Astrocyte of the cerebellum (primary cell): Measurements from ENCODE around the gene PARVA.

Experiments
- DNase-seq: peaks from one replicate; pipeline ENCODE4 v3.0.0-alpha.2; 2011; ENCODE audit warnings: low read depth
- H3K4me3 ChIP-seq: 2 replicates; pipeline ENCODE4 v1.5.1; 2011; ENCODE audit warnings: mild to moderate bottlenecking, low read depth, low read length, moderate library complexity
- in situ Hi-C: cut with HindIII; loops from 2 replicates; pipeline ENCODE4 v1.10.0; 2017; ENCODE audit warnings: low sequenced_read_pairs
- TF ChIP-seq, protein P1 (sequence below): IDR thresholded peaks from 2 replicates; pipeline ENCODE4 v1.5.1; 2012; ENCODE audit warnings: low read length, low read depth, moderate library complexity, mild to moderate bottlenecking; ENCODE audit errors: missing control alignments

The PARVA gene

GRCh38 chr11:12497431-12497830, 120.1 kb downstream of the PARVA start:
- in situ Hi-C loops, result no loop called here
- no peak for DNase-seq
- no peak overlapping the region for H3K4me3 ChIP-seq
- TF ChIP-seq, protein P1, sequence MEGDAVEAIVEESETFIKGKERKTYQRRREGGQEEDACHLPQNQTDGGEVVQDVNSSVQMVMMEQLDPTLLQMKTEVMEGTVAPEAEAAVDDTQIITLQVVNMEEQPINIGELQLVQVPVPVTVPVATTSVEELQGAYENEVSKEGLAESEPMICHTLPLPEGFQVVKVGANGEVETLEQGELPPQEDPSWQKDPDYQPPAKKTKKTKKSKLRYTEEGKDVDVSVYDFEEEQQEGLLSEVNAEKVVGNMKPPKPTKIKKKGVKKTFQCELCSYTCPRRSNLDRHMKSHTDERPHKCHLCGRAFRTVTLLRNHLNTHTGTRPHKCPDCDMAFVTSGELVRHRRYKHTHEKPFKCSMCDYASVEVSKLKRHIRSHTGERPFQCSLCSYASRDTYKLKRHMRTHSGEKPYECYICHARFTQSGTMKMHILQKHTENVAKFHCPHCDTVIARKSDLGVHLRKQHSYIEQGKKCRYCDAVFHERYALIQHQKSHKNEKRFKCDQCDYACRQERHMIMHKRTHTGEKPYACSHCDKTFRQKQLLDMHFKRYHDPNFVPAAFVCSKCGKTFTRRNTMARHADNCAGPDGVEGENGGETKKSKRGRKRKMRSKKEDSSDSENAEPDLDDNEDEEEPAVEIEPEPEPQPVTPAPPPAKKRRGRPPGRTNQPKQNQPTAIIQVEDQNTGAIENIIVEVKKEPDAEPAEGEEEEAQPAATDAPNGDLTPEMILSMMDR, result no peak

DNA sequence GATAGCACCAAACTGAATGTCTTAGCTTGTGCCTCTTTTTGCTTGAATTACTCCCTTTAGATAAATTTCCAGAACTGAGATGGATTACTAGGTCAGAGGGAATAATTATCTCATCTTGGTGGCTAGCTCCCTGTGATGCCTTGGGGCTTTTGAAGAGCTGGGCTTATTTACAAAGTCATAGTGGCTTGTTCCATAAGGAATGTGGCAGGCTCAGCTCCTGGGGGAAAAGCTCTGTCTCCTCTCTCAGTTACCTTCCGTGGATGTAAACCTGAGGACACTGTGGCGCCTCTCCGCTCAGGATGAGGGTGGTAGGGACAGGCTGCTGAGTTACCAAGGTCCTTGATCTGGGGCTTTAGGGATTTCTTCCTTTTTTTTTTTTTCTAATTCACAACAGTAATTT, 121.7 kb downstream of the PARVA start:
- TF ChIP-seq, protein P1, result no peak
- no peak for DNase-seq
- in situ Hi-C loops, result no loop called here
- H3K4me3 ChIP-seq, result no peak overlapping the region

- peak; percentile 19 for DNase-seq
- no peak overlapping the region for H3K4me3 ChIP-seq
- in situ Hi-C loops, result no loop called here
- TF ChIP-seq, protein P1, result no peak
Measured at GRCh38 chr11:12502046-12502445, 124.7 kb downstream of the PARVA start.

- no peak overlapping the region for H3K4me3 ChIP-seq
- in situ Hi-C loops, result no loop called here
- DNase-seq, result no peak
- TF ChIP-seq, protein P1, result no peak
Measured at GRCh38 chr11:12503039-12503484, 125.7 kb downstream of the PARVA start.

GRCh38 chr11:12503886-12504285, 126.5 kb downstream of the PARVA start:
- no peak overlapping the region for H3K4me3 ChIP-seq
- TF ChIP-seq, protein P1, result no peak
- DNase-seq, result no peak
- in situ Hi-C loops, result no loop called here

GRCh38 chr11:12505183-12505582, 127.8 kb downstream of the PARVA start:
- no peak for DNase-seq
- in situ Hi-C loops, result no loop called here
- H3K4me3 ChIP-seq, result no peak overlapping the region
- TF ChIP-seq, protein P1, result no peak
